HepG2 (cell line): ENCODE results near the gene TIMP3. TPM values are rescaled to one million over a fixed set of nuclear protein-coding genes. Genes with fewer than 3 reads are reported as not detected.

Experiments
- BCL6 ChIP-seq: IDR thresholded peaks from 2 replicates; pipeline ENCODE4 v1.6.1; 2016; ENCODE audit warnings: missing genetic modification reagents, missing compliant biosample characterization
- BRCA1 ChIP-seq: sonication (generic); formaldehyde crosslinking; IDR thresholded peaks from 2 replicates; pipeline ENCODE4 v1.4.0; 2020; ENCODE audit warnings: missing genetic modification reagents
- CERS6 ChIP-seq: sonication (generic); formaldehyde crosslinking; IDR thresholded peaks from 2 replicates; pipeline ENCODE4 v1.5.0; 2020; ENCODE audit warnings: missing genetic modification reagents
- DPF2 ChIP-seq: sonication (generic); formaldehyde crosslinking; IDR thresholded peaks from 2 replicates; pipeline ENCODE4 v1.4.0; 2020; ENCODE audit warnings: mild to moderate bottlenecking, low read depth, missing genetic modification reagents, borderline replicate concordance
- E2F2 ChIP-seq: sonication (generic); formaldehyde crosslinking; IDR thresholded peaks from 2 replicates; pipeline ENCODE4 v1.4.0; 2020; ENCODE audit warnings: missing genetic modification reagents, borderline replicate concordance
- FOXO1 ChIP-seq: sonication (generic); formaldehyde crosslinking; IDR thresholded peaks from 2 replicates; pipeline ENCODE4 v1.4.0; 2020; ENCODE audit warnings: missing genetic modification reagents
- HDAC6 ChIP-seq: fragments of 200-600 bp; sonication (generic); IDR thresholded peaks from 2 replicates; pipeline ENCODE4 v1.7.0; 2017; ENCODE audit warnings: mild to moderate bottlenecking, antibody characterized with exemption, low read length, low read depth
- MAX ChIP-seq: IDR thresholded peaks from 2 replicates; pipeline ENCODE4 v1.6.1; 2012; ENCODE audit warnings: inconsistent platforms
- MIXL1 ChIP-seq: IDR thresholded peaks from 2 replicates; pipeline ENCODE4 v1.6.1; 2016
- NR1H2 ChIP-seq: sonication (generic); formaldehyde crosslinking; IDR thresholded peaks from 2 replicates; pipeline ENCODE4 v1.8.1; 2022; ENCODE audit warnings: low read depth, missing genetic modification reagents, borderline replicate concordance
- NR2C2 ChIP-seq: sonication (generic); formaldehyde crosslinking; IDR thresholded peaks from 2 replicates; pipeline ENCODE4 v1.4.0; 2020; ENCODE audit warnings: missing genetic modification reagents, mild to moderate bottlenecking, moderate library complexity, borderline replicate concordance
- ONECUT2 ChIP-seq: sonication (generic); formaldehyde crosslinking; IDR thresholded peaks from 2 replicates; pipeline ENCODE4 v1.4.0; 2020; ENCODE audit warnings: missing genetic modification reagents
- SOX13 ChIP-seq, 3 experiments: fragments of 450-650 bp in 1 of 3; sonication (generic) in 1 of 3; formaldehyde crosslinking in 1 of 3; IDR thresholded peaks in 2 of 3; conservative IDR thresholded peaks in 1 of 3; 2 replicates each; pipeline versions ENCODE4 v1.5.0 to v1.6.1; 2016 to 2020; ENCODE audit warnings: antibody characterized with exemption in 1 of 3, mild to moderate bottlenecking in 1 of 3, missing compliant biosample characterization in 1 of 3, missing genetic modification reagents in 1 of 3, moderate library complexity in 1 of 3
- SOX5 ChIP-seq: IDR thresholded peaks from 2 replicates; pipeline ENCODE4 v1.6.1; 2016; ENCODE audit warnings: borderline replicate concordance
- STAG1 ChIP-seq: sonication (generic); formaldehyde crosslinking; IDR thresholded peaks from 2 replicates; pipeline ENCODE4 v1.4.0; 2020; ENCODE audit warnings: missing genetic modification reagents
- TBX3 ChIP-seq: fragments of 450-650 bp; IDR thresholded peaks from 2 replicates; pipeline ENCODE4 v1.6.1; 2017; ENCODE audit warnings: antibody characterized with exemption, mild to moderate bottlenecking, inconsistent platforms, borderline replicate concordance
- TEF ChIP-seq: sonication (generic); formaldehyde crosslinking; IDR thresholded peaks from 2 replicates; pipeline ENCODE4 v1.5.0; 2020; ENCODE audit warnings: missing genetic modification reagents
- ZBTB26 ChIP-seq: IDR thresholded peaks from 2 replicates; pipeline ENCODE4 v1.6.1; 2016; ENCODE audit warnings: missing compliant biosample characterization, missing genetic modification reagents, borderline replicate concordance
- ZFP41 ChIP-seq: sonication (generic); formaldehyde crosslinking; IDR thresholded peaks from 2 replicates; pipeline ENCODE4 v1.4.0; 2020; ENCODE audit warnings: mild to moderate bottlenecking, missing genetic modification reagents, borderline replicate concordance
- ZFP90 ChIP-seq: sonication (generic); formaldehyde crosslinking; IDR thresholded peaks from 2 replicates; pipeline ENCODE4 v1.8.0; 2022; ENCODE audit warnings: missing genetic modification reagents, mild to moderate bottlenecking, inconsistent platforms, borderline replicate concordance
- ZNF160 ChIP-seq: sonication (generic); formaldehyde crosslinking; IDR thresholded peaks from 2 replicates; pipeline ENCODE4 v1.8.0; 2022; ENCODE audit warnings: mild to moderate bottlenecking, inconsistent platforms, missing genetic modification reagents
- ZNF383 ChIP-seq: sonication (generic); formaldehyde crosslinking; IDR thresholded peaks from 2 replicates; pipeline ENCODE4 v1.4.0; 2020; ENCODE audit warnings: missing genetic modification reagents, mild to moderate bottlenecking, borderline replicate concordance
- ZNF644 ChIP-seq: IDR thresholded peaks from 2 replicates; pipeline ENCODE4 v1.6.1; 2016; ENCODE audit warnings: low read depth
- ZSCAN29 ChIP-seq: sonication (generic); formaldehyde crosslinking; conservative IDR thresholded peaks from 2 replicates; pipeline ENCODE4 v1.4.0; 2020; ENCODE audit warnings: mild to moderate bottlenecking, missing genetic modification reagents
- ZUFSP ChIP-seq: sonication (generic); formaldehyde crosslinking; IDR thresholded peaks from 2 replicates; pipeline ENCODE4 v1.9.0; 2021; ENCODE audit warnings: missing genetic modification reagents, mild to moderate bottlenecking, borderline replicate concordance
- polyA plus RNA-seq, 8 experiments: library from polyadenylated mRNA; depleted of rRNA in 3 of 8; stranded (reverse) in 7 of 8; unstranded in 1 of 8; fragments of >200 nt; fragmentation: Illumina TruSeq in 4 of 8; extraction: Trizol in 4 of 8; gene quantifications; 2 replicates each; pipeline versions ENCODE4 v1.2.1 to v1.2.3, GENCODE V29; 2011 to 2016; ENCODE audit warnings: low read depth in 4 of 8, missing spikeins in 1 of 8, mixed read lengths in 1 of 8; ENCODE audit not compliant: insufficient read depth in 1 of 8
- total RNA-seq, 5 experiments: library from RNA; depleted of rRNA; stranded (reverse); fragments of >200 nt; fragmentation: Illumina TruSeq; extraction: Trizol; gene quantifications; 2 replicates each; pipeline ENCODE4 v1.2.3, GENCODE V29; 2016; ENCODE audit warnings: low read depth in 1 of 5

The TIMP3 gene
- total and polyA plus RNA-seq, 2 of the 13 experiments (the other 11 are each of a cell fraction or from before 2014, with no cell fraction given), result 57.3 to 86.6 TPM

- no peak for TF ChIP-seq NR1H2 (CRISPR knock-in tag)
- no peak for TF ChIP-seq ZSCAN29 (CRISPR knock-in tag)
- peak; percentile 57; the same call in 1 of the 2 replicates for TF ChIP-seq TBX3
- TF ChIP-seq STAG1 (CRISPR knock-in tag), result no peak
- no peak for TF ChIP-seq BRCA1 (CRISPR knock-in tag)
- TF ChIP-seq ONECUT2, result no peak
- peak; percentile 50; the same call in 1 of the 2 replicates for TF ChIP-seq NR2C2 (CRISPR knock-in tag)
- TF ChIP-seq HDAC6, result no peak
- TF ChIP-seq ZNF160 (CRISPR knock-in tag), result no peak
- no peak for TF ChIP-seq E2F2 (CRISPR knock-in tag)
- no peak for TF ChIP-seq ZUFSP (CRISPR knock-in tag)
- no peak for TF ChIP-seq TEF (CRISPR knock-in tag)
- TF ChIP-seq ZBTB26, result no peak
- TF ChIP-seq SOX5 (CRISPR knock-in tag), result peak; percentile 26; the same call in 1 of the 2 replicates
- peak; percentile 59; the same call in 1 of the 2 replicates for TF ChIP-seq MIXL1 (CRISPR knock-in tag)
- no peak for TF ChIP-seq ZFP90 (CRISPR knock-in tag)
- peak; percentile 79; the same call in 1 of the 2 replicates for TF ChIP-seq DPF2 (CRISPR knock-in tag)
- TF ChIP-seq MAX, result 0 out of 2 replicates have a peak, but pooled peaks have one; percentile 36
- no peak for TF ChIP-seq CERS6 (CRISPR knock-in tag)
- no peak for TF ChIP-seq ZFP41
- peak; percentile 66 for TF ChIP-seq BCL6
- peak; percentile 69; the same call in 1 of the 2 replicates for TF ChIP-seq FOXO1 (CRISPR knock-in tag)
- TF ChIP-seq ZNF383 (CRISPR knock-in tag), result no peak
- peak; percentile 47; the same call in 1 of the 2 replicates for TF ChIP-seq ZNF644 (CRISPR knock-in tag)
- no peak for TF ChIP-seq SOX13 (IDR thresholded peaks at IDR 0.05)
- peak in 1 of 2 experiments; percentile 54; a peak in 1 of 4 replicates for TF ChIP-seq SOX13 (CRISPR knock-in tag; conservative IDR thresholded peaks at IDR 0.05 in 1 of 2, IDR thresholded peaks at IDR 0.05 in 1 of 2)
These were observed 6.5 kb downstream of the TIMP3 start (continued) for GRCh38 chr22:32808038-32808445.
